ENCODE data around the gene DCAF6. TPM values are rescaled to one million over a fixed set of nuclear protein-coding genes. Genes with fewer than 3 reads are reported as not detected.
"Not testable (repeated sequence)": the region's sequence is repeated elsewhere in the genome, so short reads cannot be mapped to it uniquely, and the experiment has no call there.

DCAF6 gene
- 100 to 1,000 TPM in 1 of 2 donors, 10 to 100 TPM in 1; 71.4 to 116 TPM for total RNA-seq

- no peaks in the 10 kb centered on the region for H3K4me1 ChIP-seq (replicated peaks)
- WGBS = under 1% methylated on average over 57 of the region's 58 CpGs
- H3K36me3 ChIP-seq = no peaks in the 10 kb centered on the region
- intact Hi-C loops (cut with DNase I) = loop anchor here (2.0 to 5.0 kb wide), 3 partner anchors 146 to 243 kb away; partner anchors contain the start of genes MPZL1 and TIPRL
- peak in 2 of 4 experiments; percentile 17 to 38 for TF ChIP-seq CTCF (IDR thresholded peaks at IDR 0.05)
- peak; percentile 92 for TF ChIP-seq POLR2AphosphoS5 (IDR thresholded peaks at IDR 0.05)
- peak; percentile 94 for TF ChIP-seq POLR2A (IDR thresholded peaks at IDR 0.05)
- H3K9me3 ChIP-seq = no peaks in the 10 kb centered on the region
- peak within 1 kb of the TSS; percentile 85 to 90 for H3K4me3 ChIP-seq
- peak within 1 kb of the TSS; percentile 95 to 98 for H3K27ac ChIP-seq
- H3K27me3 ChIP-seq (replicated peaks; ENCODE audit: insufficient read depth) = no peaks in the 10 kb centered on the region
- peak; percentile 96 for DNase-seq (ENCODE audit: low spot score)
Measured at GRCh38 chr1:167936068-167936929, at the start of gene DCAF6. Gene DCAF6, plus strand, starts transcription at chr1:167936683. Its CDS starts 229 bp downstream, at chr1:167936912.

- H3K36me3 ChIP-seq; H3K27ac ChIP-seq; H3K4me1 ChIP-seq (replicated peaks); H3K4me3 ChIP-seq; H3K9me3 ChIP-seq; DNase-seq (ENCODE audit: low spot score); H3K27me3 ChIP-seq (replicated peaks; ENCODE audit: insufficient read depth); intact Hi-C loops (cut with DNase I): not testable (repeated sequence)
- 96% methylated on average over 2 of the region's 2 CpGs for WGBS
Measured at GRCh38 chr1:167887187-167887586, 49.3 kb upstream of the DCAF6 start.

- no peak overlapping the region for H3K4me3 ChIP-seq
- no peak for TF ChIP-seq POLR2A (IDR thresholded peaks at IDR 0.05)
- no peak for TF ChIP-seq CTCF (IDR thresholded peaks at IDR 0.05)
- no peak for TF ChIP-seq POLR2AphosphoS5 (IDR thresholded peaks at IDR 0.05)
- H3K27me3 ChIP-seq (replicated peaks; ENCODE audit: insufficient read depth) = no peaks in the 10 kb centered on the region
- no peaks in the 10 kb centered on the region for H3K4me1 ChIP-seq (replicated peaks)
- H3K36me3 ChIP-seq = no peaks in the 10 kb centered on the region
- intact Hi-C loops (cut with DNase I) = no loop called here
- DNase-seq (ENCODE audit: low spot score) = no peak
- no peaks in the 10 kb centered on the region for H3K9me3 ChIP-seq
- H3K27ac ChIP-seq = no peak overlapping the region
Measured at GRCh38 chr1:167890400-167890799, 46.1 kb upstream of the DCAF6 start.

- TF ChIP-seq POLR2AphosphoS5 (IDR thresholded peaks at IDR 0.05) (no peak), CTCF (IDR thresholded peaks at IDR 0.05) (no peak), POLR2A (IDR thresholded peaks at IDR 0.05) (no peak)
- H3K27me3 ChIP-seq (replicated peaks; ENCODE audit: insufficient read depth) = no peaks in the 10 kb centered on the region
- WGBS = 92% methylated on average over 2 of the region's 2 CpGs
- no peaks in the 10 kb centered on the region for H3K9me3 ChIP-seq
- H3K36me3 ChIP-seq = no peaks in the 10 kb centered on the region
- intact Hi-C loops (cut with DNase I) = no loop called here
- no peak overlapping the region for H3K27ac ChIP-seq
- no peaks in the 10 kb centered on the region for H3K4me1 ChIP-seq (replicated peaks)
- no peak overlapping the region for H3K4me3 ChIP-seq
- no peak for DNase-seq (ENCODE audit: low spot score)
Measured at GRCh38 chr1:167893798-167894197, 42.7 kb upstream of the DCAF6 start.

- WGBS = 93% methylated on average over 9 of the region's 9 CpGs
- H3K27me3 ChIP-seq (replicated peaks; ENCODE audit: insufficient read depth) = no peaks in the 10 kb centered on the region
- H3K27ac ChIP-seq = no peak overlapping the region
- H3K9me3 ChIP-seq = no peaks in the 10 kb centered on the region
- intact Hi-C loops (cut with DNase I) = no loop called here
- no peaks in the 10 kb centered on the region for H3K4me1 ChIP-seq (replicated peaks)
- TF ChIP-seq POLR2A (IDR thresholded peaks at IDR 0.05) = no peak
- TF ChIP-seq CTCF (IDR thresholded peaks at IDR 0.05) = no peak
- no peak for TF ChIP-seq POLR2AphosphoS5 (IDR thresholded peaks at IDR 0.05)
- no peak overlapping the region for H3K4me3 ChIP-seq
- DNase-seq (ENCODE audit: low spot score) = no peak
- H3K36me3 ChIP-seq = no peaks in the 10 kb centered on the region
Measured at GRCh38 chr1:167898578-167899222, 37.8 kb upstream of the DCAF6 start.

All from prostate gland (tissue), 2 donors.